ENCODE data around the gene CIC. TPM values are rescaled to one million over a fixed set of nuclear protein-coding genes. Genes with fewer than 3 reads are reported as not detected.
A peak's percentile ranks its signal among the peaks of the same experiment; 100 is the strongest.

CIC gene
- total and polyA plus RNA-seq, 2 of the 13 experiments (the other 11 are each of a cell fraction or from before 2014, with no cell fraction given): 5.9 to 8.0 TPM

DNA sequence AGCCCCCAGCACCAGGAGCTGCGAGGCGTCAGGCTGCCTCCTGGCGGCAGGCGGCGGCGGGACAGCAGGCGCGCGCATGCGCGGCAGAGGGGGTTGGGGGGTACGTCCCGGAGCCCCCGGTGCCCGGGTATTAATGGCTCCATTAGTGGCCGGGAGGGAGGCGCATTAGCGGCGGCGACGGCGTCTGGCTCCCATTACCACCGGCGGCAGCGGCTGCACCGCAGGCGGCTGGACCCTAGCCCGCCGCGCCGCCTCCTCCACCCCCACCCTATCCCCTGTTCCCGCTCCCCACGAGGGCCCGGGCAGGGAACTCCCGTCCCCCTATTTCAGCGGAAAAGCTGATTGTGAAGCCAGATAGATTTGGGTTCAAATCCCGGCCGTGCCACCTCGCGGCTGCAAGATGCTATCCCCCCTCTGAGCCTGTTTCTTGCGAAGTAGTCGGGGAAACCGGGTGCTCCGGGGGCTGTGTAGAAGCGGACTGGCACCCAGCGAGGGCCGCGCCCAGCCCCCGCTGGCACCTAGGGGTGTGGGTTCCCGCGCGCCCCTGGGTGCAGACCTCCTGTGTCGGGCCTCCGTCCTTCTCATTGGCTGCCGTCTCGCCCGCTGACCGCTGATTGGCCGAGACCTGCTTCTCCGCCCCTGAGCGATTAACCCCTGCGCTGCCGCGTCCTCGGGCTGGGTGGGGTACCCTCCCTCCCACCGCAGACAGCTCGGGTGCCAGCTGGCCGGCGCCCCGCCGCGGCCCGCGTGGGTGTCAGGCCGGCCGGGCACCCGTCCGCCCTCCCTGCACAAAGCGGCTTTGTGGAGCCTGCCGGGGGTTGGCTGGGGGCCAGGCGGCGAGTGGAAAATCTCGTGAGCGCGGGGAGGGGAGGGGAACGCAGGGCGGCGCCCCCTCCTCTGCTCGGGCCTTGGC lies 11.1 kb downstream of the CIC start (continued):
- peak; percentile 78 for TF ChIP-seq YEATS4 (CRISPR knock-in tag; IDR thresholded peaks at IDR 0.05; ENCODE audit: borderline replicate concordance)

DNA sequence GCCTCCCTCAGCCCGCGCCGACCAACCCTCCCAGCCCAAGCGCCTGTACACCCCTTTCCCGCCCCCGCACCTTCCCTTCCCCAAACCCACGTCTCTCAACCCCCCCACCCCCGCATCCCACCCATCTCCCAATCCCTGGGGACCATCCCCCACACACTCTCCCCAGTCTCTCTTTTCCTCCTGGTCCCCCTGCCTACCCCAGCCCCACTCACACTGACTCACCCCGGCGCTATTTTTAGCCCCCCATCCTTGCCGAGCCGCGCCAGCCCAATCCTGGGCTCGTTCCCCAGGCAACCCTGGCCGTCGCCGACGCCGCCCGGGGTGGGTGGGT lies 11.7 kb downstream of the CIC start:
- under 1% methylated on average over 16 of the region's 20 CpGs for WGBS (ENCODE audit: low lambda C conversion rate)
- no peak overlapping the region for H2AFZ ChIP-seq (ENCODE audit: low read length)

More for the DNA sequence above, 11.7 kb downstream of the CIC start:
- H3K27me3 ChIP-seq (ENCODE audit: control insufficient read depth in 1 of 2, insufficient read depth in 2 of 2, low read length in 2 of 2): no peaks in the 10 kb centered on the region; a peak in 1 of 5 replicates
- intact Hi-C loops (cut with micrococcal nuclease; ENCODE audit: unreplicated experiment): loop anchor here (1.0 kb wide), 1 partner anchor 11 kb away; the partner anchor contains the start of gene CIC
- TF ChIP-seq HOXA9 (CRISPR knock-in tag; IDR thresholded peaks at IDR 0.05; ENCODE audit: borderline replicate concordance) (0 out of 2 replicates have a peak, but pooled peaks have one; percentile 9), ZNF749 (CRISPR knock-in tag; IDR thresholded peaks at IDR 0.05; ENCODE audit: borderline replicate concordance) (0 out of 2 replicates have a peak, but pooled peaks have one; percentile 7), NR1H2 (CRISPR knock-in tag; IDR thresholded peaks at IDR 0.05; ENCODE audit: borderline replicate concordance, low read depth) (no peak), ZFP36 (IDR thresholded peaks at IDR 0.05; ENCODE audit: borderline replicate concordance, low read depth, low read length, partially characterized antibody) (no peak), LCORL (IDR thresholded peaks at IDR 0.05) (no peak), LCORL (CRISPR knock-in tag; IDR thresholded peaks at IDR 0.05) (no peak), PCBP1 (IDR thresholded peaks at IDR 0.05; ENCODE audit: borderline replicate concordance, low read depth, low read length) (0 out of 2 replicates have a peak, but pooled peaks have one; percentile 13)
- no peak for FAIRE-seq
- no TSS peak for BruUV-seq (replicated peaks)
- peaks cover 63% of the 10 kb centered on the region for H3K4me1 ChIP-seq (ENCODE audit: insufficient read depth, low read length)
- peak overlapping the region; percentile 73 for H3K9ac ChIP-seq (ENCODE audit: insufficient read depth, low read depth, low read length)
- peak overlapping the region; percentile 72 for H3K27ac ChIP-seq (ENCODE audit: extremely low read length, insufficient read depth, low read length)
- no peak; the same call in 2 of the 3 replicates for ATAC-seq
- DNase-seq (ENCODE audit: low spot score): no peak
- CTCF ChIA-PET (ENCODE audit: low intra/inter-chr PET ratio, low total read pairs): interaction anchor here (1.8 to 1.9 kb wide), 2 partner anchors 10 to 35 kb away, joined by 5 to 7 read pairs; no protein-coding TSS in a partner anchor
- H3K4me3 ChIP-seq (replicated peaks in 1 of 3; ENCODE audit: insufficient read depth in 1 of 3, low read depth in 2 of 3, low read length in 3 of 3): peak overlapping the region; percentile 70 to 83 (median 73)
- H3K36me3 ChIP-seq (replicated peaks in 1 of 2; ENCODE audit: control insufficient read depth in 1 of 2, insufficient read depth in 2 of 2, low read length in 2 of 2): no peaks in the 10 kb centered on the region; a peak in 1 of 5 replicates
- peaks cover 11% of the 10 kb centered on the region; the same call in 1 of the 2 replicates for H4K20me1 ChIP-seq (ENCODE audit: insufficient read depth, low read length)
- in situ Hi-C loops (cut with HindIII; ENCODE audit: extremely low pct_ligation_motif_present, low pct_unique_long_range_greater_than_20kb): no loop called here
- H3K79me2 ChIP-seq (ENCODE audit: insufficient read depth, low read length): peaks cover 24% of the 10 kb centered on the region
- peak overlapping the region; percentile 86 for H3K4me2 ChIP-seq (ENCODE audit: low read depth, low read length)
- POLR2A ChIA-PET: interaction anchor here (0.8 to 7.4 kb wide), 6 partner anchors 11 to 60 kb away, joined by 3 to 117 read pairs (median 20); partner anchors contain the start of genes CIC, ERF, GSK3A and ZNF526
- no peaks in the 10 kb centered on the region for H3K9me3 ChIP-seq (ENCODE audit: low read length)
